HEK293 (cell line): Measurements from ENCODE around the gene BHLHE41.

Experiments
- CTCF ChIA-PET: fragments of 350-600 bp; formaldehyde crosslinking; extraction: SDS; loops from one replicate; lab custom pipeline; 2021; ENCODE audit warnings: antibody characterized with exemption; lab: Yijun Ruan, JAX
- POLR2A ChIA-PET: fragments of 300-600 bp; formaldehyde crosslinking; extraction: SDS; loops from one replicate; lab custom pipeline; 2020; ENCODE audit warnings: antibody characterized with exemption, inconsistent platforms; lab: Yijun Ruan, JAX
- H3K27ac ChIP-seq: fragments of 200-500 bp; sonication (Bioruptor generic); 2 replicates; pipeline ENCODE4 v1.5.1; 2014; ENCODE audit warnings: low read depth, low read length, control low read depth, inconsistent platforms; ENCODE audit errors: extremely low read depth
- H3K36me3 ChIP-seq, 2 experiments: fragments of 200-500 bp in 1 of 2; sonication (Bioruptor generic) in 1 of 2; 1 replicate in 1 of 2; 2 replicates in 1 of 2; pipeline ENCODE4 v1.5.1; 2014 to 2017; ENCODE audit warnings: inconsistent platforms in 2 of 2, low read length in 2 of 2; ENCODE audit not compliant: control insufficient read depth in 2 of 2, insufficient read depth in 1 of 2
- H3K4me1 ChIP-seq: fragments of 200-500 bp; sonication (Bioruptor generic); 2 replicates; pipeline ENCODE4 v1.5.1; 2014; ENCODE audit warnings: mild to moderate bottlenecking, low read length, inconsistent platforms; ENCODE audit not compliant: control insufficient read depth, insufficient read depth
- H3K4me3 ChIP-seq: 2 replicates; pipeline ENCODE4 v1.5.1; 2011; ENCODE audit warnings: low read depth, mild to moderate bottlenecking, control low read depth, low read length, moderate library complexity
- H3K9me3 ChIP-seq: fragments of 200-500 bp; sonication (Bioruptor generic); 2 replicates; pipeline ENCODE4 v1.5.1; 2014; ENCODE audit warnings: low read depth, low read length, inconsistent platforms; ENCODE audit not compliant: control insufficient read depth, insufficient read depth
- AEBP2 ChIP-seq: fragments of 450-650 bp; formaldehyde crosslinking; IDR thresholded peaks from 2 replicates; pipeline ENCODE4 v1.5.1; 2016; ENCODE audit warnings: missing biosample characterization, missing genetic modification characterization, borderline replicate concordance
- ATF2 ChIP-seq: fragments of 450-650 bp; formaldehyde crosslinking; IDR thresholded peaks from 2 replicates; pipeline ENCODE4 v1.5.1; 2016; ENCODE audit warnings: missing biosample characterization, missing genetic modification characterization, low read depth
- KLF8 ChIP-seq: fragments of 450-650 bp; formaldehyde crosslinking; IDR thresholded peaks from 2 replicates; pipeline ENCODE4 v1.5.1; 2016; ENCODE audit warnings: missing biosample characterization, missing genetic modification characterization
- OSR2 ChIP-seq: fragments of 450-650 bp; formaldehyde crosslinking; IDR thresholded peaks from 2 replicates; pipeline ENCODE4 v1.5.1; 2016; ENCODE audit warnings: missing biosample characterization, missing genetic modification characterization
- OVOL3 ChIP-seq: fragments of 450-650 bp; formaldehyde crosslinking; IDR thresholded peaks from 2 replicates; pipeline ENCODE4 v1.5.1; 2016; ENCODE audit warnings: missing biosample characterization, missing genetic modification characterization
- RBAK ChIP-seq: fragments of 450-650 bp; formaldehyde crosslinking; IDR thresholded peaks from 2 replicates; pipeline ENCODE4 v1.5.1; 2016; ENCODE audit warnings: missing biosample characterization, missing genetic modification characterization
- ZBTB21 ChIP-seq: fragments of 450-650 bp; formaldehyde crosslinking; IDR thresholded peaks from 2 replicates; pipeline ENCODE4 v1.5.1; 2017; ENCODE audit warnings: missing biosample characterization, missing genetic modification characterization
- ZBTB6 ChIP-seq: fragments of 450-650 bp; formaldehyde crosslinking; IDR thresholded peaks from 2 replicates; pipeline ENCODE4 v1.5.1; 2017; ENCODE audit warnings: missing biosample characterization, missing genetic modification characterization
- ZFHX2 ChIP-seq: fragments of 450-650 bp; formaldehyde crosslinking; conservative IDR thresholded peaks from 2 replicates; pipeline ENCODE4 v1.5.1; 2016; ENCODE audit warnings: missing biosample characterization, missing genetic modification characterization
- ZFP37 ChIP-seq: fragments of 450-650 bp; formaldehyde crosslinking; IDR thresholded peaks from 2 replicates; pipeline ENCODE4 v1.5.1; 2016; ENCODE audit warnings: missing biosample characterization, missing genetic modification characterization
- ZFP69B ChIP-seq: fragments of 450-650 bp; formaldehyde crosslinking; IDR thresholded peaks from 2 replicates; pipeline ENCODE4 v1.5.1; 2016; ENCODE audit warnings: missing biosample characterization, missing genetic modification characterization
- ZNF148 ChIP-seq: fragments of 450-650 bp; formaldehyde crosslinking; IDR thresholded peaks from 2 replicates; pipeline ENCODE4 v1.5.0; 2017; ENCODE audit warnings: missing biosample characterization, missing genetic modification characterization, borderline replicate concordance
- ZNF16 ChIP-seq: fragments of 450-650 bp; formaldehyde crosslinking; IDR thresholded peaks from 2 replicates; pipeline ENCODE4 v1.5.1; 2016; ENCODE audit warnings: low read depth, missing biosample characterization, missing genetic modification characterization
- ZNF2 ChIP-seq: fragments of 450-650 bp; formaldehyde crosslinking; IDR thresholded peaks from 2 replicates; pipeline ENCODE4 v1.5.1; 2016; ENCODE audit warnings: missing biosample characterization, missing genetic modification characterization
- ZNF311 ChIP-seq: fragments of 450-650 bp; formaldehyde crosslinking; IDR thresholded peaks from 2 replicates; pipeline ENCODE4 v1.5.1; 2017; ENCODE audit warnings: missing biosample characterization, missing genetic modification characterization, borderline replicate concordance
- ZNF404 ChIP-seq: fragments of 450-650 bp; formaldehyde crosslinking; IDR thresholded peaks from 2 replicates; pipeline ENCODE4 v1.5.1; 2017; ENCODE audit warnings: missing biosample characterization, missing genetic modification characterization
- ZNF488 ChIP-seq: fragments of 450-650 bp; formaldehyde crosslinking; IDR thresholded peaks from 2 replicates; pipeline ENCODE4 v1.5.1; 2016; ENCODE audit warnings: missing biosample characterization, missing genetic modification characterization
- ZNF585B ChIP-seq: fragments of 450-650 bp; formaldehyde crosslinking; IDR thresholded peaks from 2 replicates; pipeline ENCODE4 v1.5.1; 2016; ENCODE audit warnings: missing biosample characterization, missing genetic modification characterization
- ZNF629 ChIP-seq: fragments of 450-650 bp; formaldehyde crosslinking; IDR thresholded peaks from 2 replicates; pipeline ENCODE4 v1.5.1; 2017; ENCODE audit warnings: missing biosample characterization, missing genetic modification characterization
- ZNF660 ChIP-seq: fragments of 450-650 bp; IDR thresholded peaks from 2 replicates; pipeline ENCODE4 v1.5.1; 2018; ENCODE audit warnings: missing biosample characterization, mild to moderate bottlenecking, missing genetic modification characterization
- ZNF692 ChIP-seq: fragments of 450-650 bp; formaldehyde crosslinking; IDR thresholded peaks from 2 replicates; pipeline ENCODE4 v1.5.1; 2016; ENCODE audit warnings: missing biosample characterization, missing genetic modification characterization
- ZNF747 ChIP-seq: fragments of 450-650 bp; formaldehyde crosslinking; IDR thresholded peaks from 2 replicates; pipeline ENCODE4 v1.5.1; 2016; ENCODE audit warnings: missing biosample characterization, missing genetic modification characterization
- ZNF768 ChIP-seq: fragments of 450-650 bp; formaldehyde crosslinking; IDR thresholded peaks from 2 replicates; pipeline ENCODE4 v1.5.1; 2018; ENCODE audit warnings: missing biosample characterization, mild to moderate bottlenecking, missing genetic modification characterization
- ZNF792 ChIP-seq: fragments of 450-650 bp; formaldehyde crosslinking; IDR thresholded peaks from 2 replicates; pipeline ENCODE4 v1.5.1; 2016; ENCODE audit warnings: missing biosample characterization, missing genetic modification characterization
- ZXDB ChIP-seq: fragments of 450-650 bp; formaldehyde crosslinking; IDR thresholded peaks from 2 replicates; pipeline ENCODE4 v1.5.1; 2016; ENCODE audit warnings: missing biosample characterization, missing genetic modification characterization

The BHLHE41 gene

GRCh38 chr12:26172013-26172412 is 47.2 kb upstream of the BHLHE41 start:
- CTCF ChIA-PET, result no interaction called here
- no peak overlapping the region for H3K4me3 ChIP-seq
- no peak for TF ChIP-seq ZNF404 (tag by site-specific recombination)
- TF ChIP-seq ZNF660 (tag by site-specific recombination), result no peak
- no peak for TF ChIP-seq KLF8 (tag by site-specific recombination)
- no peak for TF ChIP-seq ZNF692 (tag by site-specific recombination)
- TF ChIP-seq OSR2 (tag by site-specific recombination), result no peak
- no peak for TF ChIP-seq OVOL3 (tag by site-specific recombination)
- TF ChIP-seq ZNF148 (tag by site-specific recombination), result no peak
- TF ChIP-seq ZNF488 (tag by site-specific recombination), result no peak
- TF ChIP-seq ZXDB (tag by site-specific recombination), result no peak
- TF ChIP-seq ZFP69B, result no peak
- TF ChIP-seq ZNF768, result no peak
- no peak for TF ChIP-seq ZNF792 (tag by site-specific recombination)
- TF ChIP-seq RBAK (tag by site-specific recombination), result no peak
- TF ChIP-seq ZNF311 (tag by site-specific recombination), result no peak
- no peak for TF ChIP-seq ZNF2 (tag by site-specific recombination)
- no peak for TF ChIP-seq ZFP37 (tag by site-specific recombination)
- TF ChIP-seq ZFHX2, result no peak
- no peak for TF ChIP-seq ZNF747
- no peak for TF ChIP-seq AEBP2 (tag by site-specific recombination)
- TF ChIP-seq ZNF16 (tag by site-specific recombination), result no peak
- no peak overlapping the region for H3K27ac ChIP-seq
- H3K4me1 ChIP-seq, result no peaks in the 10 kb centered on the region
- H3K36me3 ChIP-seq, result no peaks in the 10 kb centered on the region
- POLR2A ChIA-PET, result no interaction called here
- H3K9me3 ChIP-seq, result no peaks in the 10 kb centered on the region

GRCh38 chr12:26164118-26164517 is 39.3 kb upstream of the BHLHE41 start:
- H3K36me3 ChIP-seq, result no peaks in the 10 kb centered on the region
- H3K4me3 ChIP-seq, result no peak overlapping the region
- no peaks in the 10 kb centered on the region for H3K9me3 ChIP-seq
- TF ChIP-seq ZBTB6 (tag by site-specific recombination) (0 out of 2 replicates have a peak, but pooled peaks have one; percentile 45), ZBTB21 (0 out of 2 replicates have a peak, but pooled peaks have one; percentile 24), ZNF585B (no peak), ZNF629 (tag by site-specific recombination) (peak; percentile 65), ATF2 (tag by site-specific recombination) (peak; percentile 84)
- POLR2A ChIA-PET, result no interaction called here
- CTCF ChIA-PET, result interaction anchor here (1.1 to 1.2 kb wide), 2 partner anchors 13 to 63 kb away, joined by 3 to 5 read pairs; no protein-coding TSS in a partner anchor
- no peaks in the 10 kb centered on the region; the same call in 1 of the 2 replicates for H3K4me1 ChIP-seq
- no peak overlapping the region for H3K27ac ChIP-seq
